Measurements from ENCODE around the gene KCNIP3. TPM values are rescaled to one million over a fixed set of nuclear protein-coding genes. Genes with fewer than 3 reads are reported as not detected.

Gene KCNIP3
- total and polyA plus RNA-seq, 2 donors (not counting 1 experiment from before 2014, with no cell fraction given) = not detected

DNA sequence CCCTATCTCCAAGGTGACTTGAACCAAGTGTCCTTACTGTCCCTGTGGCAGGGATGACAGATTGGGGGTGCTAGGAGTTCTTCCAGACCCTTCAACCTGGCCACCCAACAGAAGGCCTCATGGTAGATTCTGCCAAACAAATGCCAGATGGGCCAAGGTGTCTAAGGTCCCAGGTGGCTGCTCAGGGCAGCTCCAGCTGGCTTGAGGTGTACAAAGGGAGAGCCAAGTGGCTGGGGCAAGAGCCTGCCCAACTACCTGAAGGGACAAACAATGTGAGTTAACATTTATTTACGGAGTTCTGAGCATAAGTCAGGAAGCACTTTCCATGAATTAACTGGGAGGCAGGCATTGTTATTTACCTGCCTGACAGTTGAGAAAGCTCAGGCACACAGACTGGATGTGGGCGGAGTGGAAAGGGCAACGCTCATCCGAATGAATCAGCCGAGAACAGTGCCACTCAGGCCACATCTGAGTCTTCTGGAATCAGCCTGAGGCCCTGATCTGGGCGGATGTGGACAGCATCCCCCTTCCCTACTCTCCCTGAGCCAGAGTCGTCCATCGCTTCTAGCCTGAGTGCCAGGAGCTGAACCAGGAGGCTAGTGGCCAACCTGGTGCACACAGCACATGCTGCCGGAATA is 4.4 kb upstream of the KCNIP3 start:
- Histone ChIP-seq H3K79me2 (ENCODE audit: control insufficient read depth, insufficient read depth, low read length) (no peaks in the 10 kb centered on the region), H3K4me2 (replicated peaks; ENCODE audit: low read depth, low read length, poor library complexity, severe bottlenecking) (no peak overlapping the region), H3K36me3 (replicated peaks in 1 of 2; ENCODE audit: control extremely low read depth in 1 of 2, control insufficient read depth in 1 of 2, extremely low read depth in 1 of 2, insufficient read depth in 2 of 2, low read length in 1 of 2) (no peaks in the 10 kb centered on the region), H3K4me1 (ENCODE audit: control insufficient read depth in 2 of 2, insufficient read depth in 2 of 2, low read length in 2 of 2) (no peaks in the 10 kb centered on the region), H3K27me3 (replicated peaks in 1 of 4; ENCODE audit: control extremely low read depth in 1 of 4, control insufficient read depth in 3 of 4, insufficient read depth in 4 of 4, low read length in 3 of 4) (no peaks in the 10 kb centered on the region), H2AFZ (ENCODE audit: insufficient read depth, low read depth, low read length, poor library complexity, severe bottlenecking) (no peak overlapping the region), H3K9me3 (ENCODE audit: control extremely low read depth in 1 of 3, control insufficient read depth in 2 of 3, insufficient read depth in 1 of 3, low read length in 2 of 3) (peaks cover 2 to 42% (median 4%) of the 10 kb centered on the region in 3 donors), H4K20me1 (ENCODE audit: control insufficient read depth, insufficient read depth, low read length, poor library complexity, severe bottlenecking) (no peaks in the 10 kb centered on the region), H3K4me3 (ENCODE audit: control extremely low read depth in 1 of 5, extremely low read depth in 1 of 5, insufficient read depth in 1 of 5, low read depth in 2 of 5, low read length in 4 of 5) (no peak overlapping the region), H3K9ac (ENCODE audit: low read length) (no peak overlapping the region), H3K27ac (ENCODE audit: low read length in 2 of 2) (no peak overlapping the region)
- WGBS (ENCODE audit: insufficient coverage) = 86% methylated on average over 9 of the region's 9 CpGs
- H3K27ac Mint-ChIP-seq = no peak overlapping the region
- CTCF ChIA-PET = no interaction called here
- no peaks in the 10 kb centered on the region for H3K27me3 Mint-ChIP-seq
- intact Hi-C loops (cut with micrococcal nuclease) = no loop called here
- ATAC-seq (ENCODE audit: low read depth) (no peak), DNase-seq (no peak)
- POLR2A ChIA-PET = no interaction called here
- H3K4me3 Mint-ChIP-seq = no peak overlapping the region
- H3K4me1 Mint-ChIP-seq = no peaks in the 10 kb centered on the region
- H3K9me3 Mint-ChIP-seq (ENCODE audit: insufficient read depth) = peaks cover 9% of the 10 kb centered on the region
- TF ChIP-seq, protein P1, sequence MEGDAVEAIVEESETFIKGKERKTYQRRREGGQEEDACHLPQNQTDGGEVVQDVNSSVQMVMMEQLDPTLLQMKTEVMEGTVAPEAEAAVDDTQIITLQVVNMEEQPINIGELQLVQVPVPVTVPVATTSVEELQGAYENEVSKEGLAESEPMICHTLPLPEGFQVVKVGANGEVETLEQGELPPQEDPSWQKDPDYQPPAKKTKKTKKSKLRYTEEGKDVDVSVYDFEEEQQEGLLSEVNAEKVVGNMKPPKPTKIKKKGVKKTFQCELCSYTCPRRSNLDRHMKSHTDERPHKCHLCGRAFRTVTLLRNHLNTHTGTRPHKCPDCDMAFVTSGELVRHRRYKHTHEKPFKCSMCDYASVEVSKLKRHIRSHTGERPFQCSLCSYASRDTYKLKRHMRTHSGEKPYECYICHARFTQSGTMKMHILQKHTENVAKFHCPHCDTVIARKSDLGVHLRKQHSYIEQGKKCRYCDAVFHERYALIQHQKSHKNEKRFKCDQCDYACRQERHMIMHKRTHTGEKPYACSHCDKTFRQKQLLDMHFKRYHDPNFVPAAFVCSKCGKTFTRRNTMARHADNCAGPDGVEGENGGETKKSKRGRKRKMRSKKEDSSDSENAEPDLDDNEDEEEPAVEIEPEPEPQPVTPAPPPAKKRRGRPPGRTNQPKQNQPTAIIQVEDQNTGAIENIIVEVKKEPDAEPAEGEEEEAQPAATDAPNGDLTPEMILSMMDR (IDR thresholded peaks at IDR 0.05) = no peak
- TF ChIP-seq EZH2 (IDR thresholded peaks at IDR 0.05; ENCODE audit: borderline replicate concordance, insufficient read depth, low read depth, low read length, poor library complexity, severe bottlenecking) = no peak

GRCh38 chr2:95294579-95295250 is 2.4 kb upstream of the KCNIP3 start:
- peaks cover 0 to under 1% (median 0%) of the 10 kb centered on the region in 4 experiments for H3K27me3 ChIP-seq (replicated peaks in 1 of 4; ENCODE audit: control extremely low read depth in 1 of 4, control insufficient read depth in 3 of 4, insufficient read depth in 4 of 4, low read length in 3 of 4)
- ATAC-seq (ENCODE audit: low read depth) (no peak), DNase-seq (no peak)
- TF ChIP-seq, protein P1 (IDR thresholded peaks at IDR 0.05) = no peak
- no peak for TF ChIP-seq EZH2 (IDR thresholded peaks at IDR 0.05; ENCODE audit: borderline replicate concordance, insufficient read depth, low read depth, low read length, poor library complexity, severe bottlenecking)
- 94% methylated on average over 18 of the region's 19 CpGs for WGBS (ENCODE audit: insufficient coverage)
- H3K4me1 ChIP-seq (ENCODE audit: control insufficient read depth in 2 of 2, insufficient read depth in 2 of 2, low read length in 2 of 2) = no peaks in the 10 kb centered on the region
- Mint-ChIP-seq H3K27me3 (peaks cover 9% of the 10 kb centered on the region), H3K9me3 (ENCODE audit: insufficient read depth) (peaks cover 9% of the 10 kb centered on the region), H3K4me1 (no peaks in the 10 kb centered on the region), H3K27ac (no peak overlapping the region), H3K4me3 (no peak overlapping the region)
- intact Hi-C loops (cut with micrococcal nuclease) = no loop called here
- no peaks in the 10 kb centered on the region for H3K36me3 ChIP-seq (replicated peaks in 1 of 2; ENCODE audit: control extremely low read depth in 1 of 2, control insufficient read depth in 1 of 2, extremely low read depth in 1 of 2, insufficient read depth in 2 of 2, low read length in 1 of 2)
- ChIA-PET CTCF (no interaction called here), POLR2A (no interaction called here)
- H3K9me3 ChIP-seq (ENCODE audit: control extremely low read depth in 1 of 3, control insufficient read depth in 2 of 3, insufficient read depth in 1 of 3, low read length in 2 of 3) = peaks cover 2 to 35% (median 4%) of the 10 kb centered on the region in 3 donors
- no peak overlapping the region for H3K4me3 ChIP-seq (ENCODE audit: control extremely low read depth in 1 of 5, extremely low read depth in 1 of 5, insufficient read depth in 1 of 5, low read depth in 2 of 5, low read length in 4 of 5)
- no peak overlapping the region for H3K9ac ChIP-seq (ENCODE audit: low read length)
- no peak overlapping the region for H2AFZ ChIP-seq (ENCODE audit: insufficient read depth, low read depth, low read length, poor library complexity, severe bottlenecking)
- H3K4me2 ChIP-seq (replicated peaks; ENCODE audit: low read depth, low read length, poor library complexity, severe bottlenecking) = no peak overlapping the region
- no peaks in the 10 kb centered on the region for H3K79me2 ChIP-seq (ENCODE audit: control insufficient read depth, insufficient read depth, low read length)
- no peaks in the 10 kb centered on the region for H4K20me1 ChIP-seq (ENCODE audit: control insufficient read depth, insufficient read depth, low read length, poor library complexity, severe bottlenecking)
- H3K27ac ChIP-seq (ENCODE audit: low read length in 2 of 2) = no peak overlapping the region

Data from B cell (primary cell).